IMR-90 (cell line): ENCODE measurements around the gene XPA. TPM values are rescaled to one million over a fixed set of nuclear protein-coding genes. Genes with fewer than 3 reads are reported as not detected.
A peak's percentile ranks its signal among the peaks of the same experiment; 100 is the strongest.

Experiments used
- ATAC-seq: fragments of 200-7000 bp; cut with Tn5 transposase; 2 replicates; pipeline ENCODE4 v1.9.1; 2020; ENCODE audit warnings: low read depth, mild to moderate bottlenecking, moderate library complexity
- BruUV-seq: library from RNA; stranded (reverse); fragments of 400-500 nt; replicated peaks from 2 replicates; lab custom pipeline; 2021; lab: Mats Ljungman, UMichigan
- CTCF ChIA-PET: fragments of 300-600 bp; formaldehyde crosslinking; extraction: SDS; loops from one replicate; lab custom pipeline; 2021; ENCODE audit warnings: antibody characterized with exemption; lab: Yijun Ruan, JAX
- POLR2A ChIA-PET: fragments of 300-600 bp; sonication (Branson Sonifier 250); formaldehyde crosslinking; loops from one replicate; lab custom pipeline; 2022; ENCODE audit warnings: antibody characterized with exemption; ENCODE audit not compliant: unreplicated experiment; lab: Charles Lee
- DNase-seq: peaks from one replicate; pipeline ENCODE4 v3.0.0; 2013
- H2AFZ ChIP-seq: replicated peaks from 2 replicates; pipeline ENCODE3; 2013; ENCODE audit warnings: low read length, mild to moderate bottlenecking; ENCODE audit not compliant: poor library complexity
- H2AK5ac ChIP-seq: 2 replicates; pipeline ENCODE4 v1.6.1; 2013; ENCODE audit warnings: low read depth, low read length, inconsistent platforms
- H2AK9ac ChIP-seq: replicated peaks from 2 replicates; pipeline ENCODE3; 2013; ENCODE audit warnings: mild to moderate bottlenecking, low read depth, low read length, moderate library complexity; ENCODE audit not compliant: poor library complexity
- H2BK120ac ChIP-seq: 2 replicates; pipeline ENCODE4 v1.6.1; 2013; ENCODE audit warnings: low read depth, low read length, inconsistent platforms
- H2BK15ac ChIP-seq: 3 replicates; pipeline ENCODE4 v1.6.1; 2013; ENCODE audit warnings: low read depth, low read length, inconsistent platforms
- H2BK20ac ChIP-seq: 2 replicates; pipeline ENCODE4 v1.6.1; 2013; ENCODE audit warnings: low read depth, mild to moderate bottlenecking, inconsistent platforms, low read length, moderate library complexity
- H2BK5ac ChIP-seq: 2 replicates; pipeline ENCODE4 v1.6.1; 2013; ENCODE audit warnings: mild to moderate bottlenecking, low read depth, low read length, inconsistent platforms; ENCODE audit not compliant: poor library complexity, severe bottlenecking
- H3K14ac ChIP-seq: replicated peaks from 2 replicates; pipeline ENCODE4 v1.6.1; 2013; ENCODE audit warnings: low read depth, low read length, inconsistent platforms
- H3K18ac ChIP-seq: 2 replicates; pipeline ENCODE4 v1.6.1; 2013; ENCODE audit warnings: low read depth, low read length, control low read depth
- H3K23ac ChIP-seq: 2 replicates; pipeline ENCODE4 v1.6.1; 2013; ENCODE audit warnings: low read depth, low read length, inconsistent platforms
- H3K27ac ChIP-seq: 2 replicates; pipeline ENCODE4 v1.5.1; 2013; ENCODE audit warnings: mild to moderate bottlenecking, control low read depth, low read length; ENCODE audit not compliant: insufficient read depth
- H3K27me3 ChIP-seq: 2 replicates; pipeline ENCODE4 v1.6.1; 2013; ENCODE audit warnings: low read length; ENCODE audit not compliant: control insufficient read depth, insufficient read depth
- H3K36me3 ChIP-seq: 2 replicates; pipeline ENCODE4 v1.6.1; 2013; ENCODE audit warnings: low read length, mixed read lengths; ENCODE audit not compliant: control insufficient read depth, insufficient read depth
- H3K4ac ChIP-seq: 2 replicates; pipeline ENCODE4 v1.6.1; 2013; ENCODE audit warnings: low read depth, low read length, inconsistent platforms
- H3K4me1 ChIP-seq: 2 replicates; pipeline ENCODE4 v1.6.1; 2013; ENCODE audit warnings: low read length, mixed read lengths; ENCODE audit not compliant: control insufficient read depth, insufficient read depth
- H3K4me2 ChIP-seq: 2 replicates; pipeline ENCODE4 v1.6.1; 2013; ENCODE audit warnings: low read depth, mild to moderate bottlenecking, control low read depth, low read length, moderate library complexity
- H3K4me3 ChIP-seq: 2 replicates; pipeline ENCODE4 v1.5.1; 2013; ENCODE audit warnings: low read depth, mild to moderate bottlenecking, control low read depth, low read length, moderate library complexity; ENCODE audit not compliant: insufficient read depth
- H3K56ac ChIP-seq: 2 replicates; pipeline ENCODE4 v1.6.1; 2013; ENCODE audit warnings: low read length, inconsistent platforms; ENCODE audit not compliant: insufficient read depth; ENCODE audit errors: extremely low read depth
- H3K79me1 ChIP-seq, 2 experiments: 2 replicates each; pipeline ENCODE4 v1.6.1; 2013; ENCODE audit warnings: low read length in 2 of 2, inconsistent platforms in 1 of 2, low read depth in 1 of 2
- H3K9ac ChIP-seq: 2 replicates; pipeline ENCODE4 v1.6.1; 2013; ENCODE audit warnings: low read depth, low read length, control low read depth
- H3K9me1 ChIP-seq: 2 replicates; pipeline ENCODE4 v1.6.1; 2013; ENCODE audit warnings: low read length, inconsistent platforms; ENCODE audit not compliant: insufficient read depth
- H3K9me3 ChIP-seq: 2 replicates; pipeline ENCODE4 v1.6.1; 2013; ENCODE audit warnings: low read length; ENCODE audit not compliant: control insufficient read depth, insufficient read depth
- H4K20me1 ChIP-seq: 2 replicates; pipeline ENCODE4 v1.6.1; 2013; ENCODE audit warnings: low read length, inconsistent platforms; ENCODE audit not compliant: insufficient read depth
- H4K5ac ChIP-seq: 2 replicates; pipeline ENCODE4 v1.6.1; 2013; ENCODE audit warnings: mild to moderate bottlenecking, low read depth, low read length, control low read depth
- H4K8ac ChIP-seq, 2 experiments: 2 replicates each; pipeline ENCODE4 v1.6.1; 2013; ENCODE audit warnings: low read depth in 2 of 2, low read length in 2 of 2, control low read depth in 1 of 2, inconsistent platforms in 1 of 2
- H4K91ac ChIP-seq: 2 replicates; pipeline ENCODE4 v1.6.1; 2013; ENCODE audit warnings: low read depth, low read length, inconsistent platforms; ENCODE audit not compliant: insufficient read depth
- CEBPB ChIP-seq: IDR thresholded peaks from 2 replicates; pipeline ENCODE4 v1.6.1; 2012; ENCODE audit warnings: low read depth, low read length, improper control_type of control experiment
- MAFK ChIP-seq: IDR thresholded peaks from 2 replicates; pipeline ENCODE4 v1.6.1; 2012; ENCODE audit warnings: low read depth, low read length, improper control_type of control experiment
- NFE2L2 ChIP-seq: fragments of 150-350 bp; IDR thresholded peaks from 2 replicates; pipeline ENCODE4 v1.6.1; 2016; ENCODE audit warnings: low read depth, mild to moderate bottlenecking, low read length
- POLR2A ChIP-seq: IDR thresholded peaks from 2 replicates; pipeline ENCODE4 v1.6.1; 2012; ENCODE audit warnings: mild to moderate bottlenecking, low read depth, low read length
- RFX5 ChIP-seq: IDR thresholded peaks from 2 replicates; pipeline ENCODE4 v1.8.0; 2012; ENCODE audit warnings: low read depth, mild to moderate bottlenecking, low read length, moderate library complexity
- WGBS, 2 experiments: methylation state at CpG; one replicate each; pipeline versions ENCODE4 v1.1.5 to v1.1.7; 2013; ENCODE audit warnings: missing lambda C conversion rate in 2 of 2; ENCODE audit not compliant: insufficient read length in 1 of 2; ENCODE audit errors: extremely low coverage in 2 of 2; 5-methylcytosine and 5-hydroxymethylcytosine counted together
- dilution Hi-C: fragments of 300-500 bp; cut with HindIII; formaldehyde crosslinking; loops from one replicate; pipeline ENCODE4 v1.14.3; 2018; ENCODE audit warnings: low sequenced_read_pairs; ENCODE audit not compliant: unreplicated experiment
- in situ Hi-C: fragments of 300-500 bp; cut with MboI; formaldehyde crosslinking; loops from 3 replicates; pipeline ENCODE4 v1.14.3; 2019; ENCODE audit warnings: low sequenced_read_pairs, inconsistent platforms, mixed read lengths
- intact Hi-C: fragments of 100-400 bp; cut with micrococcal nuclease; formaldehyde crosslinking; loops from 2 replicates; pipeline ENCODE4 v1.10.0; 2022
- polyA plus RNA-seq, 3 experiments: library from polyadenylated mRNA; depleted of rRNA; stranded (reverse); fragments of >200 nt; gene quantifications; 2 replicates each; pipeline ENCODE4 v1.2.3, GENCODE V29; 2012; ENCODE audit warnings: low replicate concordance in 1 of 3
- total RNA-seq: library from RNA; depleted of rRNA; stranded (reverse); fragments of >200 nt; gene quantifications from 2 replicates; pipeline ENCODE4 v1.2.3, GENCODE V29; 2012

XPA gene
- total and polyA plus RNA-seq, 2 of the 4 experiments (the other 2 are of a cell fraction), result 1.4 to 2.2 TPM

DNA sequence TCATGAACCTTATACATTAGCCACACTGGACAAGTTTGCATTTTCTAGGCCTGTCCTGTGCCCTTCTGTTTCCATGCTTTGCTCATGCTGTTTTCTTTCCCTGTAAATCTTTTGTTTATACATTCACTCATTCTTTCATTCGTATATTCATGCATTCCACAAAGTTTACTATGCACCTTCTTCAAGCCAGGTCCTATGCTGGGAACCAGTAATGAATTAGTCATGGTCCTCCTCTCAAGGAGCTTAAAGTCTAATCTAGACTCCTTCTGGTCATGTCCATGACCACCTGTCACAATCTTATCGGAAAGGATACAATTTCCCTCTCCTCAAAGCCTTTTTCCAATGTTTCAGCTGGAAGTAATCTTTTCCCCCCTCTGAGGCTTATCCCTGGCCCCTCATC is 9.1 kb upstream of the XPA start:
- Histone ChIP-seq H3K36me3 (no peaks in the 10 kb centered on the region), H3K4me1 (peaks cover 3% of the 10 kb centered on the region), H3K14ac (no peak overlapping the region), H3K18ac (no peak overlapping the region), H3K4me3 (no peak overlapping the region), H3K4ac (no peak overlapping the region), H3K9ac (no peak overlapping the region), H3K9me3 (no peaks in the 10 kb centered on the region), H3K9me1 (no peaks in the 10 kb centered on the region), H4K20me1 (no peaks in the 10 kb centered on the region), H2BK15ac (no peak overlapping the region), H4K5ac (no peak overlapping the region), H2AK9ac (no peak overlapping the region), H2AK5ac (no peak overlapping the region), H2BK5ac (no peak overlapping the region), H3K23ac (no peak overlapping the region), H2AFZ (no peak overlapping the region), H2BK20ac (no peak overlapping the region), H2BK120ac (no peak overlapping the region), H4K8ac (no peak overlapping the region), H3K56ac (no peak overlapping the region), H4K91ac (no peak overlapping the region), H3K79me1 (no peaks in the 10 kb centered on the region), H3K27me3 (peaks cover 10% of the 10 kb centered on the region), H3K4me2 (no peak overlapping the region), H3K27ac (no peak overlapping the region)
- POLR2A ChIA-PET, result no interaction called here
- intact Hi-C loops, result no loop called here
- in situ Hi-C loops, result no loop called here
- WGBS, 2 experiments, result no CpG with 5 or more reads among the region's 2 CpGs
- dilution Hi-C loops, result no loop called here
- CTCF ChIA-PET, result interaction anchor here (1.1 to 2.1 kb wide), 2 partner anchors 195 to 217 kb away, joined by 3 to 7 read pairs; no protein-coding TSS in a partner anchor
- DNase-seq (peak; percentile 31), ATAC-seq (no peak)
- BruUV-seq, result no TSS peak
- no peak for TF ChIP-seq POLR2A
- no peak for TF ChIP-seq NFE2L2
- TF ChIP-seq MAFK, result no peak
- TF ChIP-seq RFX5, result no peak
- TF ChIP-seq CEBPB, result no peak
